Stomach (tissue), 9 donors: ENCODE measurements around the gene ZC2HC1C. TPM values are rescaled to one million over a fixed set of nuclear protein-coding genes. Genes with fewer than 3 reads are reported as not detected.

Experiments used
- DNase-seq, 2 donors: peaks; one replicate each; pipeline versions ENCODE4 v3.0.0 to v3.0.0-alpha.2; 2013 to 2019
- H3K27ac ChIP-seq, 5 donors: fragments of 200-600 bp in 4 of 5; sonication (generic) in 4 of 5; one replicate each; pipeline ENCODE4 v1.5.1; 2013 to 2019; ENCODE audit warnings: mild to moderate bottlenecking in 1 of 5, moderate library complexity in 1 of 5
- H3K27me3 ChIP-seq, 3 donors: fragments of 200-600 bp; sonication (generic); one replicate each; pipeline ENCODE4 v1.5.1; 2017 to 2019; ENCODE audit warnings: mixed run types in 1 of 3
- H3K36me3 ChIP-seq, 4 donors: fragments of 200-600 bp; sonication (generic); 1 replicate in 3 of 4; 2 replicates in 1 of 4; pipeline ENCODE4 v1.5.1; 2016 to 2019
- H3K4me1 ChIP-seq, 4 donors: fragments of 200-600 bp; sonication (generic); one replicate each; pipeline ENCODE4 v1.5.1; 2016 to 2019
- H3K4me3 ChIP-seq, 4 donors: fragments of 200-600 bp; sonication (generic) in 3 of 4; one replicate each; pipeline ENCODE4 v1.5.1; 2016 to 2019; ENCODE audit warnings: mild to moderate bottlenecking in 1 of 4
- H3K9me3 ChIP-seq, 4 donors: fragments of 200-600 bp; sonication (generic); one replicate each; pipeline ENCODE4 v1.5.1; 2016 to 2019
- EP300 ChIP-seq: sonication (generic); formaldehyde crosslinking; IDR thresholded peaks from one replicate; pipeline ENCODE4 v1.6.1; 2017; ENCODE audit warnings: antibody characterized with exemption
- POLR2A ChIP-seq, 4 donors: fragments of 450-650 bp; IDR thresholded peaks; one replicate each; pipeline ENCODE4 v1.6.1; 2016; ENCODE audit warnings: antibody characterized with exemption in 4 of 4, control low read depth in 2 of 4, mild to moderate bottlenecking in 1 of 4, moderate library complexity in 1 of 4
- POLR2AphosphoS5 ChIP-seq, 3 donors: sonication (generic); formaldehyde crosslinking; IDR thresholded peaks; one replicate each; pipeline ENCODE4 v1.6.1; 2016; ENCODE audit warnings: antibody characterized with exemption in 3 of 3
- WGBS, 5 donors: extraction: QIAGEN DNeasy Blood & Tissue Kit in 3 of 5; methylation state at CpG; one replicate each; pipeline versions ENCODE4 v1.1.5 to v1.1.7; 2013 to 2018; 5-methylcytosine and 5-hydroxymethylcytosine counted together
- intact Hi-C: fragments of 100-400 bp; cut with DNase I; formaldehyde crosslinking; loops from one replicate; pipeline ENCODE4 v1.15.1; 2023; ENCODE audit warnings: low total_unique reads
- polyA plus RNA-seq, 3 donors: library from polyadenylated mRNA; stranded (reverse); fragments of 200-250 nt; gene quantifications; one replicate each; pipeline ENCODE4 v1.2.3, GENCODE V29; 2013
- total RNA-seq, 5 donors: library from RNA; depleted of rRNA; stranded (reverse); fragments of >200 nt; gene quantifications; one replicate each; pipeline versions ENCODE4 v1.1.0 to v1.2.3, GENCODE V29; 2014 to 2016
- TF ChIP-seq, protein P1 (sequence below), 7 experiments: fragments of 450-650 bp in 4 of 7; fragments of 200-600 bp in 3 of 7; sonication (generic) in 3 of 7; IDR thresholded peaks; one replicate each; pipeline ENCODE4 v1.5.1; 2016 to 2019; ENCODE audit warnings: antibody characterized with exemption in 7 of 7, control low read depth in 2 of 7, mild to moderate bottlenecking in 1 of 7
- donor health status: healthy with polysubstance abuse.
- donor health status: Bipolar disorder and iron deficiency.
- donor health status: healthy.

The ZC2HC1C gene
- total and polyA plus RNA-seq, 8 donors, result 0.37 to 10.4 (median 4.1) TPM; not detected in 2

- no peak overlapping the region for H3K27ac ChIP-seq
- H3K4me3 ChIP-seq, result no peak overlapping the region
- intact Hi-C loops, result no loop called here
- TF ChIP-seq POLR2A (IDR thresholded peaks at IDR 0.05) (no peak), POLR2AphosphoS5 (IDR thresholded peaks at IDR 0.05) (no peak)
- TF ChIP-seq, protein P1, sequence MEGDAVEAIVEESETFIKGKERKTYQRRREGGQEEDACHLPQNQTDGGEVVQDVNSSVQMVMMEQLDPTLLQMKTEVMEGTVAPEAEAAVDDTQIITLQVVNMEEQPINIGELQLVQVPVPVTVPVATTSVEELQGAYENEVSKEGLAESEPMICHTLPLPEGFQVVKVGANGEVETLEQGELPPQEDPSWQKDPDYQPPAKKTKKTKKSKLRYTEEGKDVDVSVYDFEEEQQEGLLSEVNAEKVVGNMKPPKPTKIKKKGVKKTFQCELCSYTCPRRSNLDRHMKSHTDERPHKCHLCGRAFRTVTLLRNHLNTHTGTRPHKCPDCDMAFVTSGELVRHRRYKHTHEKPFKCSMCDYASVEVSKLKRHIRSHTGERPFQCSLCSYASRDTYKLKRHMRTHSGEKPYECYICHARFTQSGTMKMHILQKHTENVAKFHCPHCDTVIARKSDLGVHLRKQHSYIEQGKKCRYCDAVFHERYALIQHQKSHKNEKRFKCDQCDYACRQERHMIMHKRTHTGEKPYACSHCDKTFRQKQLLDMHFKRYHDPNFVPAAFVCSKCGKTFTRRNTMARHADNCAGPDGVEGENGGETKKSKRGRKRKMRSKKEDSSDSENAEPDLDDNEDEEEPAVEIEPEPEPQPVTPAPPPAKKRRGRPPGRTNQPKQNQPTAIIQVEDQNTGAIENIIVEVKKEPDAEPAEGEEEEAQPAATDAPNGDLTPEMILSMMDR (IDR thresholded peaks at IDR 0.05), result no peak
- no peaks in the 10 kb centered on the region for H3K27me3 ChIP-seq
- DNase-seq, result peak in 1 of 2 donors; percentile 60
- peaks cover 0 to 24% (median 13%) of the 10 kb centered on the region in 4 donors for H3K36me3 ChIP-seq
- 71 to 80% (median 73%) methylated on average over 8 of the region's 8 CpGs for WGBS, 5 donors
- H3K9me3 ChIP-seq, result no peaks in the 10 kb centered on the region
- H3K4me1 ChIP-seq, result peaks cover 4 to 57% (median 39%) of the 10 kb centered on the region in 4 donors
These were observed 24.7 kb upstream of the ZC2HC1C start for GRCh38 chr14:75044752-75045151.

DNA sequence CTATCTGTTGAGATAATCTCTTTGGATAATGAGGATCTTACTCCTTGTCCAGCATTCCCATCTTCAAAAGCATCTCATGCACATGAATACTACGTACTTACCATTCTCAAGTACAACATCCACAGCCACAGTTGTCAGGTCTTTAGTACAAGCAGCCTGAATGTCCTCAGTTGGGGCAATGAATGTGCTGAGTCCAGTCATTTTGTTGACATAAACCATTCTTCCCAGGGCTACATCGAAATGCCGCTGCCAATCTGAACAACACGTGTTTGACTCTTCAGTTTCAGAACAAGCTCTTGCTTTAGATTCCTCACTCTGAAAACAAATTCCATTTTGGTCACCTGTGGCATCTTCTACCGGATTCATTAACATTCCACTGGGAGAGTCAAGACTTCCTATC, 23.2 kb upstream of the ZC2HC1C start:
- 87 to 96% (median 91%) methylated on average over 5 of the region's 5 CpGs for WGBS, 5 donors
- Histone ChIP-seq H3K9me3 (no peaks in the 10 kb centered on the region), H3K27me3 (no peaks in the 10 kb centered on the region), H3K4me1 (peaks cover 8 to 61% (median 45%) of the 10 kb centered on the region in 4 donors), H3K4me3 (no peak overlapping the region), H3K27ac (no peak overlapping the region), H3K36me3 (peaks cover 0 to 20% (median 11%) of the 10 kb centered on the region in 4 donors)
- TF ChIP-seq, protein P1 (IDR thresholded peaks at IDR 0.05), result no peak
- TF ChIP-seq EP300 (no peak), POLR2A (IDR thresholded peaks at IDR 0.05) (no peak), POLR2AphosphoS5 (IDR thresholded peaks at IDR 0.05) (no peak)
- intact Hi-C loops, result no loop called here
- DNase-seq, result no peak

GRCh38 chr14:75046899-75047298, 22.5 kb upstream of the ZC2HC1C start:
- no peak overlapping the region for H3K4me3 ChIP-seq
- H3K4me1 ChIP-seq, result peaks cover 7 to 58% (median 43%) of the 10 kb centered on the region in 4 donors
- H3K36me3 ChIP-seq, result peaks cover 0 to 14% (median 8%) of the 10 kb centered on the region in 4 donors
- H3K9me3 ChIP-seq, result no peaks in the 10 kb centered on the region
- no peak overlapping the region for H3K27ac ChIP-seq
- no peak for DNase-seq
- TF ChIP-seq POLR2A (IDR thresholded peaks at IDR 0.05) (no peak), POLR2AphosphoS5 (IDR thresholded peaks at IDR 0.05) (no peak), EP300 (no peak)
- TF ChIP-seq, protein P1 (IDR thresholded peaks at IDR 0.05), result no peak
- intact Hi-C loops, result no loop called here
- H3K27me3 ChIP-seq, result no peaks in the 10 kb centered on the region
- 86 to 95% (median 91%) methylated on average over 3 of the region's 3 CpGs for WGBS, 5 donors

DNA sequence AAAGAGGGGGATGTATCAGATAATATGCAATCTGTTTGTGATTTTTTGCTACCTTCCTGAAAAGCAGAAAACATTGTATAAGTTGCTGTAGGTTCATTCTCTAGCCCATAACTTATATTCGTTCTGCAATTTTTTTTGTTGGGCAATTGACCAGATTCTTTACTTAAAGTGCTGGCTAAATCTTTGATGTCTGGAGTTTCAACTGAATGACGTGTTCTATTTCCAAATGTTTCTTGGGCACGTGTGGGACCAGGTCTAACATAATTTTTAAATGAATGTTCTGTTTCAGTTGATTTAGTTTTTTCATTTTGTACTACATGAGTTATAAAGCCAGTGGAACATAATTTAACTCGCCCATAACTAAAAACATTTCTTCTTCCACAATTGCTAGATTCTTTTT, 21.9 kb upstream of the ZC2HC1C start:
- Histone ChIP-seq H3K36me3 (peaks cover 0 to 10% (median 3%) of the 10 kb centered on the region in 4 donors), H3K4me1 (peaks cover 7 to 53% (median 38%) of the 10 kb centered on the region in 4 donors), H3K27me3 (no peaks in the 10 kb centered on the region), H3K9me3 (no peaks in the 10 kb centered on the region), H3K27ac (no peak overlapping the region), H3K4me3 (no peak overlapping the region)
- no peak for DNase-seq
- TF ChIP-seq POLR2A (IDR thresholded peaks at IDR 0.05) (no peak), POLR2AphosphoS5 (IDR thresholded peaks at IDR 0.05) (no peak), EP300 (no peak)
- TF ChIP-seq, protein P1 (IDR thresholded peaks at IDR 0.05), result no peak
- 95 to 97% (median 96%) methylated on average over 4 of the region's 4 CpGs for WGBS, 5 donors
- intact Hi-C loops, result no loop called here
